ENCODE data around the gene PPIP5K1.

PPIP5K1 gene

DNA sequence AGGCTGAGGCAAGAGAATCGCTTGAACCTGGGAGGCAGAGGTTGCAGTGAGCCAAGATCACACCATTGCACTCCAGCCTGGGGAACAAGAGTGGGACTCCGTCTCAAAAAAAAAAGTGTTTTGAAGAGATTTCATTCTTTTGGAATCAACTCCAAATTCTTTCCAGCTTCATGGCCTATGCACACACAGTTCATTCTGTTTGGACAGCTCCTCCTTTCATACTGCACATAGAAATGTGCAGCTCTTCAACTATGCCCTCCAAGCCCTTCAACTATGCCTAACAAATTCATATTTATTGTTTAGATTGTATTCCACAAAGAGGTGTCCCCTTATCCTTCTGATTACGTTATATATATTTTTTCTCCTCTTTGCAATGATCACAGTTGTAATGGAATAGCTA lies 101.2 kb downstream of the PPIP5K1 start:
- no peak for DNase-seq (ENCODE audit: low read depth in 3 of 3)

DNA sequence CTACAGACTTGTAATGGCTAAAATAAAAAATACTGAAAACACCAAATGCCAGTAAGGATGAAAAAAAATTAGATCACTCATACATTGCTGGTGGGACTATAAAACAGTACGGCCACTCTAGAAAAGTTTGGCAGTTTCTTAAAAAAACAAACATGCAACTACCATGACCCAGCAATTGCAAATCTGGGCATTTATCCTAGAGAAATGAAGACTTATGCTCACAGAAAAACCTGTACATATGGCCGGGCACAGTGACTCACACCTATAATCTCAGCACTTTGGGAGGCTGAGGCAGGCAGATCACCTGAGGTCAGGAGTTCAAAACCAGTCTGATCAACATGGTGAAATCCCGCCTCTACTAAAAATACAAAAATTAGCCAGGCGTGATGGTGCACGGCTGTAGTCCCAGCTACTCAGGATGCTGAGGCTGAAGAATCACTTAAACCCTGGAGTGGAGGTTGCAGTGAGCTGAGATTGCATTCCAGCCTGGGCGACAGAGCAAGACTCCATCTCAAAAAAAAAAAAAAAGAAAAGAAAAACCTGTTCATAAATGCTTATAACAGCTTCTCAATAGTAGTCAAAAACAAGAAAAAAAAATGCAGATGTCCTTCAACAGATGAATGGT lies 102.6 kb downstream of the PPIP5K1 start:
- no peak for DNase-seq (ENCODE audit: low read depth in 3 of 3)

DNA sequence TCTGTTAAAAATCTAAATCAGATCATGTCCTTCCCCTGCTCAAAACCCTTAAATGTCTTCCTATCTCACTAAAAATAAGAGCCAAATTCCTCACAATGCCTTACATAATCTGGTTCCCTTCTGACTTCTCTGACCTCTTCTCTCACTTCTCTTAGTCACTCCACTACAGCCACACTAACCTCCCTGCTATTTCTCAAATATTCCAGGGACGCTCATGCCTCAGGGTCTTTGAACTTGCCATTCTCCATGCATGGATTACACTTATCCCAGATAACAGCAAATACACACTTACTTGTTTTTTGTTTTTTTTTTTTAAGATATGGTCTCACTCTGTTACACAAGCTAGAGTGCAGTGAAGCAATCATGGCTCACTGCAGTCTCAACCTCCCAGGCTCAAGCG lies 105.6 kb downstream of the PPIP5K1 start:
- DNase-seq (ENCODE audit: low read depth in 3 of 3) = no peak

Data from stimulated activated CD4-positive, alpha-beta T cell treated with anti-CD3 and anti-CD28 coated beads, TNF-alpha, amount 100 ng/mL, for 4 hours (primary cell).